A549 (cell line): Measurements from ENCODE around the gene GNG2.
A peak's percentile ranks its signal among the peaks of the same experiment; 100 is the strongest.

ENCODE experiments used
- CEBPB ChIP-seq, 2 experiments: fragments of >200 bp in 1 of 2; sonication (Bioruptor Twin) in 1 of 2; formaldehyde crosslinking in 1 of 2; IDR thresholded peaks; 2 replicates each; pipeline ENCODE4 v1.6.1; 2012 to 2016
- CHD4 ChIP-seq: fragments of 200-600 bp; sonication (generic); IDR thresholded peaks from 2 replicates; pipeline ENCODE4 v1.6.1; 2016; ENCODE audit warnings: antibody characterized with exemption, mild to moderate bottlenecking, borderline replicate concordance
- CTCF ChIP-seq: fragments of >200 bp; sonication (Bioruptor Twin); formaldehyde crosslinking; IDR thresholded peaks from 3 replicates; pipeline ENCODE4 v1.5.1; 2016
- EP300 ChIP-seq, 2 experiments: fragments of >200 bp; sonication (Bioruptor Twin); formaldehyde crosslinking; IDR thresholded peaks; 2 replicates in 1 of 2; 3 replicates in 1 of 2; pipeline ENCODE4 v1.6.1; 2016 to 2017
- GATA3 ChIP-seq: IDR thresholded peaks from 2 replicates; pipeline ENCODE4 v1.6.1; 2012; ENCODE audit warnings: borderline replicate concordance
- JUN ChIP-seq, 2 experiments: fragments of >200 bp; sonication (Bioruptor Twin); formaldehyde crosslinking; IDR thresholded peaks; 2 replicates in 1 of 2; 3 replicates in 1 of 2; pipeline ENCODE4 v1.6.1; 2016 to 2017
- POLR2A ChIP-seq: IDR thresholded peaks from 2 replicates; pipeline ENCODE4 v1.6.1; 2012; ENCODE audit warnings: mild to moderate bottlenecking, low read length
- RCOR1 ChIP-seq: fragments of 150-350 bp; IDR thresholded peaks from 2 replicates; pipeline ENCODE4 v1.6.1; 2014; ENCODE audit warnings: antibody characterized with exemption, low read length, low read depth
- SMC3 ChIP-seq: fragments of >200 bp; sonication (Bioruptor Twin); formaldehyde crosslinking; IDR thresholded peaks from 3 replicates; pipeline ENCODE4 v1.6.1; 2018; ENCODE audit warnings: inconsistent platforms
- ZNF302 ChIP-seq: fragments of 250-450 bp; sonication (Bioruptor Pico); IDR thresholded peaks from 2 replicates; pipeline ENCODE4 v1.9.0; 2021; ENCODE audit warnings: inconsistent platforms, mild to moderate bottlenecking, moderate library complexity
- TF ChIP-seq, protein P1 (sequence below): IDR thresholded peaks from 2 replicates; pipeline ENCODE4 v1.6.1; 2012; ENCODE audit warnings: low read depth, borderline replicate concordance
- TF ChIP-seq, protein P2 (sequence below): IDR thresholded peaks from 2 replicates; pipeline ENCODE4 v1.6.1; 2012

DNA sequence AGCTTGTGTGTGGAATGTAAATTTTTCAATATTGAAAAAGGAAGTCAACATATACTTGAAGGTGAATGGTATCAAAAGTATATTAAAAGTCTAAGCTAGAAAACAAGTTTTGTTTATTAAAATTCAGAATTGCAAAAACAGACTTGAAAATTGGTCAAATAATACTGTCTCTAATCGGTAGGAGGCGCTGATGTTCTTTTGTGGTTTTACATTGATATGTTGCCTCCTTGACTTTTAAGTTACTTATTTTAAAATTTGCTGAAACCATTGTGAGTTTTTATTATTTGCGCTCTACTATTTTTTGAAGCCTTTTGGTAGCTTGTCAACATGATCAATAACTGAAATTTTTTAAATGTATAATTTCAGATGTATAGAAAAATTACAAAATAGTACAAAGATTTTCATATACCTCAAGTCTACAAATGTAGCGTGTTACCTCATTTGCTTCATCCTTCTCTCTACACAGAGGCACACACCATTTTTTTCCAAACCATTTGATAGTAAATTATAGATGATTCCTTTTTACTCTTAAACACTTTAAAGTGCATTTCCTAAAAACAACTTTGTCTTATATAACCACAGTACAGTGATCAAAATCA is 135.8 kb downstream of the GNG2 start:
- TF ChIP-seq CEBPB (IDR thresholded peaks at IDR 0.05) = no peak
- TF ChIP-seq CTCF = peak; percentile 70
- no peak for TF ChIP-seq GATA3
- TF ChIP-seq RCOR1 = no peak
- TF ChIP-seq, protein P1, sequence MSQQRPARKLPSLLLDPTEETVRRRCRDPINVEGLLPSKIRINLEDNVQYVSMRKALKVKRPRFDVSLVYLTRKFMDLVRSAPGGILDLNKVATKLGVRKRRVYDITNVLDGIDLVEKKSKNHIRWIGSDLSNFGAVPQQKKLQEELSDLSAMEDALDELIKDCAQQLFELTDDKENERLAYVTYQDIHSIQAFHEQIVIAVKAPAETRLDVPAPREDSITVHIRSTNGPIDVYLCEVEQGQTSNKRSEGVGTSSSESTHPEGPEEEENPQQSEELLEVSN = no peak
- TF ChIP-seq EP300 (IDR thresholded peaks at IDR 0.05) = no peak
- no peak for TF ChIP-seq CHD4
- peak; percentile 53 for TF ChIP-seq SMC3
- no peak for TF ChIP-seq POLR2A
- TF ChIP-seq JUN (IDR thresholded peaks at IDR 0.05) = no peak
- TF ChIP-seq, protein P2, sequence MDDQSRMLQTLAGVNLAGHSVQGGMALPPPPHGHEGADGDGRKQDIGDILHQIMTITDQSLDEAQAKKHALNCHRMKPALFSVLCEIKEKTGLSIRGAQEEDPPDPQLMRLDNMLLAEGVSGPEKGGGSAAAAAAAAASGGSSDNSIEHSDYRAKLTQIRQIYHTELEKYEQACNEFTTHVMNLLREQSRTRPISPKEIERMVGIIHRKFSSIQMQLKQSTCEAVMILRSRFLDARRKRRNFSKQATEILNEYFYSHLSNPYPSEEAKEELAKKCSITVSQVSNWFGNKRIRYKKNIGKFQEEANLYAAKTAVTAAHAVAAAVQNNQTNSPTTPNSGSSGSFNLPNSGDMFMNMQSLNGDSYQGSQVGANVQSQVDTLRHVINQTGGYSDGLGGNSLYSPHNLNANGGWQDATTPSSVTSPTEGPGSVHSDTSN = no peak
- TF ChIP-seq ZNF302 (CRISPR knock-in tag) = no peak
